GM23338 (cell line): Measurements from ENCODE around the gene USP36.

ENCODE experiments used
- CREB1 ChIP-seq: fragments of 250-450 bp; sonication (Bioruptor Pico); IDR thresholded peaks from 2 replicates; pipeline ENCODE4 v1.5.0; 2020; ENCODE audit warnings: low read depth, mild to moderate bottlenecking, moderate library complexity
- CTCF ChIP-seq, 2 experiments: fragments of 200-600 bp in 1 of 2; sonication (generic) in 1 of 2; conservative IDR thresholded peaks; 2 replicates each; pipeline versions ENCODE4 v1.5.1 to v1.6.1; 2016 to 2017; ENCODE audit warnings: antibody characterized with exemption in 2 of 2, low read depth in 2 of 2, mild to moderate bottlenecking in 2 of 2, moderate library complexity in 1 of 2
- EZH2 ChIP-seq: fragments of 200-600 bp; sonication (generic); IDR thresholded peaks from one replicate; pipeline ENCODE4 v1.8.0; 2017; ENCODE audit warnings: antibody characterized with exemption, mild to moderate bottlenecking, low read depth; ENCODE audit not compliant: unreplicated experiment

GRCh38 chr17:78777881-78778280 is 62.7 kb downstream of the USP36 start:
- TF ChIP-seq CREB1 (no peak), CTCF (conservative IDR thresholded peaks at IDR 0.05; ENCODE audit: low read depth in 2 of 2) (no peak), EZH2 (no peak)
